A204.1 (cell line): ENCODE data around the gene BARX2.

Source experiments
- FAIRE-seq: peaks from 2 replicates; lab custom pipeline; 2012; peaks lifted over from hg19 to GRCh38; lab: Jason Lieb, UNC

BARX2 gene

GRCh38 chr11:129374081-129374992 is 1.3 kb upstream of the BARX2 start:
- FAIRE-seq = no peak

- no peak for FAIRE-seq
Measured at GRCh38 chr11:129374993-129375750, 476 bp upstream of the BARX2 start.

- no peak for FAIRE-seq
Measured at GRCh38 chr11:129376658-129377341, 1.2 kb downstream of the BARX2 start.

GRCh38 chr11:129377739-129378138 is 2.1 kb downstream of the BARX2 start:
- FAIRE-seq = no peak

- no peak for FAIRE-seq
Measured at GRCh38 chr11:129380413-129380812, 4.8 kb downstream of the BARX2 start.

GRCh38 chr11:129382583-129382982 is 6.9 kb downstream of the BARX2 start:
- FAIRE-seq = no peak

GRCh38 chr11:129383060-129383459 is 7.4 kb downstream of the BARX2 start:
- no peak for FAIRE-seq

GRCh38 chr11:129383502-129383901 is 7.9 kb downstream of the BARX2 start:
- FAIRE-seq = no peak

GRCh38 chr11:129384415-129384814 is 8.8 kb downstream of the BARX2 start:
- no peak for FAIRE-seq

GRCh38 chr11:129385801-129386200 is 10.2 kb downstream of the BARX2 start:
- no peak for FAIRE-seq

- FAIRE-seq = no peak
Measured at GRCh38 chr11:129386795-129387397, 11.2 kb downstream of the BARX2 start.

- FAIRE-seq = no peak
Measured at GRCh38 chr11:129387434-129387833, 11.8 kb downstream of the BARX2 start.

GRCh38 chr11:129388824-129389223 is 13.2 kb downstream of the BARX2 start:
- no peak for FAIRE-seq

- no peak for FAIRE-seq
Measured at GRCh38 chr11:129390303-129390821, 14.7 kb downstream of the BARX2 start.

GRCh38 chr11:129391360-129391759 is 15.7 kb downstream of the BARX2 start:
- FAIRE-seq = no peak

- no peak for FAIRE-seq
Measured at GRCh38 chr11:129391821-129392220, 16.2 kb downstream of the BARX2 start.

- no peak for FAIRE-seq
Measured at GRCh38 chr11:129392995-129393394, 17.3 kb downstream of the BARX2 start.

- no peak for FAIRE-seq
Measured at GRCh38 chr11:129394709-129395108, 19.1 kb downstream of the BARX2 start.

GRCh38 chr11:129395432-129395831 is 19.8 kb downstream of the BARX2 start:
- no peak for FAIRE-seq

GRCh38 chr11:129395883-129396282 is 20.2 kb downstream of the BARX2 start:
- FAIRE-seq = no peak

GRCh38 chr11:129396454-129396853 is 20.8 kb downstream of the BARX2 start:
- FAIRE-seq = no peak
